Ovary (tissue), 9 donors: ENCODE measurements around the gene TBC1D9B. TPM values are rescaled to one million over a fixed set of nuclear protein-coding genes. Genes with fewer than 3 reads are reported as not detected.

Experiments used
- DNase-seq, 5 donors: peaks; one replicate each; pipeline ENCODE4 v3.0.0-alpha.2; 2019 to 2020
- H3K27ac ChIP-seq, 2 donors: fragments of 200-600 bp; one replicate each; pipeline versions ENCODE4 v1.5.1 to v1.8.0; 2019 to 2022
- H3K27me3 ChIP-seq: fragments of 200-600 bp; one replicate; pipeline ENCODE4 v1.8.0; 2022
- H3K36me3 ChIP-seq: fragments of 200-600 bp; sonication (generic); one replicate; pipeline ENCODE4 v1.5.1; 2019
- H3K4me1 ChIP-seq: one replicate; pipeline ENCODE4 v1.8.1; 2013; ENCODE audit warnings: mild to moderate bottlenecking, moderate library complexity; ENCODE audit not compliant: insufficient read depth
- H3K4me3 ChIP-seq: fragments of 200-600 bp; sonication (generic); one replicate; pipeline ENCODE4 v1.5.1; 2017
- H3K9me3 ChIP-seq, 2 donors: fragments of 200-600 bp in 1 of 2; sonication (generic) in 1 of 2; one replicate each; pipeline versions ENCODE4 v1.5.1 to v1.8.1; 2013 to 2019; ENCODE audit warnings: mild to moderate bottlenecking in 1 of 2, moderate library complexity in 1 of 2
- CTCF ChIP-seq, 3 donors: fragments of 450-650 bp in 2 of 3; fragments of 200-600 bp in 1 of 3; IDR thresholded peaks; one replicate each; pipeline versions ENCODE4 v1.5.1 to v1.8.0; 2016 to 2022; ENCODE audit warnings: antibody characterized with exemption in 3 of 3, mild to moderate bottlenecking in 1 of 3
- EP300 ChIP-seq: sonication (generic); formaldehyde crosslinking; IDR thresholded peaks from one replicate; pipeline ENCODE4 v1.6.1; 2017; ENCODE audit warnings: antibody characterized with exemption
- POLR2A ChIP-seq: fragments of 450-650 bp; IDR thresholded peaks from one replicate; pipeline ENCODE4 v1.6.1; 2017; ENCODE audit warnings: antibody characterized with exemption, mild to moderate bottlenecking, moderate library complexity
- WGBS, 3 donors: extraction: QIAGEN DNeasy Blood & Tissue Kit in 1 of 3; methylation state at CpG; one replicate each; pipeline versions ENCODE4 v1.1.5 to v1.1.7; 2013 to 2017; 5-methylcytosine and 5-hydroxymethylcytosine counted together
- intact Hi-C, 4 donors: fragments of 100-400 bp; cut with DNase I; formaldehyde crosslinking; loops; one replicate each; pipeline versions ENCODE4 v1.11.0 to v1.15.1; 2022 to 2023
- polyA plus RNA-seq, 2 donors: library from polyadenylated mRNA; stranded (reverse); fragments of 200-250 nt in 1 of 2; fragments of 350-450 nt in 1 of 2; fragmentation: Illumina TruSeq in 1 of 2; extraction: RNeasy Lipid Tissue Mini Kit (QIAGEN cat#74804) in 1 of 2; gene quantifications; one replicate each; pipeline ENCODE4 v1.2.3, GENCODE V29; 2013 to 2014
- total RNA-seq, 7 donors: library from RNA; depleted of rRNA in 2 of 7; stranded (reverse); fragments of >200 nt in 2 of 7; fragmentation: NEBNext Ultra II Directional in 3 of 7; extraction: Animal tissue kit (Norgen Biotek cat#: 25700) in 3 of 7; gene quantifications; one replicate each; pipeline versions ENCODE4 v1.1.0 to v1.2.4, GENCODE V29; 2016 to 2023
- donor health status: DM: no; HTN: no; CAD: no; lungs with moderate emphysema.
- donor health status: DM: no; HTN: no; CAD: no.
- donor health status: Bipolar disorder and iron deficiency.
- donor health status: DM: yes; HTN: yes; CAD: no.
- donor health status: DM: no; HTN: no; CAD: no.
- donor health status: DM: yes; HTN: yes; CAD: no.

Gene TBC1D9B
- total and polyA plus RNA-seq, 9 donors = 48.3 to 121 (median 86.5) TPM

GRCh38 chr5:179882338-179882737, 25.4 kb downstream of the TBC1D9B start:
- Histone ChIP-seq H3K27ac (no peak overlapping the region), H3K4me3 (no peak overlapping the region), H3K4me1 (no peaks in the 10 kb centered on the region), H3K36me3 (no peaks in the 10 kb centered on the region), H3K27me3 (no peaks in the 10 kb centered on the region), H3K9me3 (peaks cover 0 to 3% of the 10 kb centered on the region in 2 donors)
- TF ChIP-seq POLR2A (no peak), EP300 (no peak), CTCF (IDR thresholded peaks at IDR 0.05) (no peak)
- WGBS, 3 donors = 74 to 91% (median 90%) methylated on average over 4 of the region's 4 CpGs
- DNase-seq = no peak
- intact Hi-C loops = no loop called here

- H3K27ac ChIP-seq = no peak overlapping the region
- 88 to 93% (median 90%) methylated on average over 25 of the region's 25 CpGs for WGBS, 3 donors
- TF ChIP-seq EP300 = no peak
- H3K9me3 ChIP-seq = peaks cover 0 to 3% of the 10 kb centered on the region in 2 donors
- no peaks in the 10 kb centered on the region for H3K27me3 ChIP-seq
- intact Hi-C loops = no loop called here
- no peaks in the 10 kb centered on the region for H3K4me1 ChIP-seq
- H3K4me3 ChIP-seq = no peak overlapping the region
- no peak for DNase-seq
- no peaks in the 10 kb centered on the region for H3K36me3 ChIP-seq
These were observed 26.7 kb downstream of the TBC1D9B start for GRCh38 chr5:179880848-179881590.

GRCh38 chr5:179880066-179880650, 27.5 kb downstream of the TBC1D9B start:
- no peak overlapping the region for H3K27ac ChIP-seq
- no peak for TF ChIP-seq EP300
- TF ChIP-seq POLR2A = no peak
- TF ChIP-seq CTCF (IDR thresholded peaks at IDR 0.05) = no peak
- intact Hi-C loops = no loop called here
- WGBS, 3 donors = 83 to 93% (median 85%) methylated on average over 11 to 12 of the region's 12 CpGs
- peaks cover 0 to 3% of the 10 kb centered on the region in 2 donors for H3K9me3 ChIP-seq
- H3K4me1 ChIP-seq = no peaks in the 10 kb centered on the region
- no peak overlapping the region for H3K4me3 ChIP-seq
- no peaks in the 10 kb centered on the region for H3K27me3 ChIP-seq
- DNase-seq = no peak
- no peaks in the 10 kb centered on the region for H3K36me3 ChIP-seq

- 89 to 92% (median 92%) methylated on average over 13 of the region's 13 CpGs for WGBS, 3 donors
- H3K27me3 ChIP-seq = no peaks in the 10 kb centered on the region
- H3K27ac ChIP-seq = no peak overlapping the region
- peaks cover 0 to 3% of the 10 kb centered on the region in 2 donors for H3K9me3 ChIP-seq
- H3K4me3 ChIP-seq = no peak overlapping the region
- H3K36me3 ChIP-seq = no peaks in the 10 kb centered on the region
- intact Hi-C loops = no loop called here
- TF ChIP-seq CTCF (IDR thresholded peaks at IDR 0.05) (no peak), POLR2A (no peak), EP300 (no peak)
- H3K4me1 ChIP-seq = no peaks in the 10 kb centered on the region
- no peak for DNase-seq
These were observed 28.0 kb downstream of the TBC1D9B start for GRCh38 chr5:179879690-179880010.

- Histone ChIP-seq H3K27ac (no peak overlapping the region), H3K27me3 (no peaks in the 10 kb centered on the region), H3K36me3 (no peaks in the 10 kb centered on the region), H3K9me3 (peaks cover 0 to 3% of the 10 kb centered on the region in 2 donors), H3K4me1 (no peaks in the 10 kb centered on the region), H3K4me3 (no peak overlapping the region)
- no peak for DNase-seq
- no peak for TF ChIP-seq CTCF (IDR thresholded peaks at IDR 0.05)
- TF ChIP-seq POLR2A = no peak
- TF ChIP-seq EP300 = no peak
- WGBS, 3 donors = 90 to 92% (median 90%) methylated on average over 31 of the region's 31 CpGs
- intact Hi-C loops = no loop called here
These were observed 28.6 kb downstream of the TBC1D9B start for GRCh38 chr5:179879003-179879689.
